Esophagus squamous epithelium (tissue), 5 donors: ENCODE measurements around the gene PDPN. TPM values are rescaled to one million over a fixed set of nuclear protein-coding genes. Genes with fewer than 3 reads are reported as not detected.
A peak's percentile ranks its signal among the peaks of the same experiment; 100 is the strongest.

Source experiments
- DNase-seq: peaks from one replicate; lab custom pipeline; 2025; lab: John Stamatoyannopoulos, UW
- H3K27ac ChIP-seq, 4 donors: fragments of 200-600 bp; sonication (generic); one replicate each; pipeline ENCODE4 v1.5.1; 2016 to 2019; ENCODE audit warnings: mild to moderate bottlenecking in 1 of 4
- H3K27me3 ChIP-seq, 4 donors: fragments of 200-600 bp; sonication (generic); 1 replicate in 3 of 4; 2 replicates in 1 of 4; pipeline versions ENCODE4 v1.5.1 to v1.6.0; 2017 to 2021; ENCODE audit warnings: antibody characterized with exemption in 1 of 4
- H3K36me3 ChIP-seq, 3 donors: fragments of 200-600 bp; sonication (generic); one replicate each; pipeline ENCODE4 v1.5.1; 2016 to 2019
- H3K4me1 ChIP-seq, 3 donors: fragments of 200-600 bp; sonication (generic); one replicate each; pipeline ENCODE4 v1.5.1; 2017 to 2019
- H3K4me3 ChIP-seq, 4 donors: fragments of 200-600 bp; sonication (generic); 1 replicate in 3 of 4; 2 replicates in 1 of 4; pipeline ENCODE4 v1.5.1; 2016 to 2019; ENCODE audit warnings: mild to moderate bottlenecking in 2 of 4, moderate library complexity in 1 of 4
- H3K9me3 ChIP-seq, 3 donors: fragments of 200-600 bp; sonication (generic); one replicate each; pipeline ENCODE4 v1.5.1; 2016 to 2019
- CTCF ChIP-seq, 6 experiments: fragments of 450-650 bp in 4 of 6; fragments of 200-600 bp in 2 of 6; sonication (generic) in 2 of 6; IDR thresholded peaks; one replicate each; pipeline ENCODE4 v1.5.1; 2016 to 2019; ENCODE audit warnings: antibody characterized with exemption in 6 of 6, mild to moderate bottlenecking in 4 of 6, moderate library complexity in 4 of 6
- POLR2A ChIP-seq, 4 donors: fragments of 450-650 bp; IDR thresholded peaks; one replicate each; pipeline ENCODE4 v1.6.1; 2017; ENCODE audit warnings: antibody characterized with exemption in 4 of 4, mild to moderate bottlenecking in 4 of 4, moderate library complexity in 3 of 4
- WGBS, 2 donors: methylation state at CpG; one replicate each; pipeline ENCODE4 v1.1.5; 2018; 5-methylcytosine and 5-hydroxymethylcytosine counted together
- intact Hi-C: fragments of 100-400 bp; cut with DNase I; formaldehyde crosslinking; loops from one replicate; pipeline ENCODE4 v1.15.0; 2022
- total RNA-seq, 4 donors: library from RNA; depleted of rRNA; stranded (reverse); fragments of >200 nt; gene quantifications; one replicate each; pipeline ENCODE4 v1.1.0, GENCODE V29; 2016
- donor health status: DM: yes; HTN: yes; CAD: no.

PDPN gene
- total RNA-seq, 4 donors from 2014 or later = 4.5 to 24.2 (median 17.6) TPM

- Histone ChIP-seq H3K4me1 (peaks cover 0 to 6% (median 0%) of the 10 kb centered on the region in 3 donors), H3K9me3 (peaks cover 0 to 11% (median 0%) of the 10 kb centered on the region in 3 donors), H3K27me3 (no peaks in the 10 kb centered on the region), H3K36me3 (no peaks in the 10 kb centered on the region), H3K4me3 (no peak overlapping the region), H3K27ac (no peak overlapping the region)
- no peak for DNase-seq
- WGBS, 2 donors = 80 to 81% methylated on average over 8 of the region's 8 CpGs
- TF ChIP-seq CTCF (IDR thresholded peaks at IDR 0.05) = no peak
- no peak for TF ChIP-seq POLR2A (IDR thresholded peaks at IDR 0.05)
- intact Hi-C loops = no loop called here
These were observed 59.4 kb downstream of the PDPN start for GRCh38 chr1:13643017-13643416.

DNA sequence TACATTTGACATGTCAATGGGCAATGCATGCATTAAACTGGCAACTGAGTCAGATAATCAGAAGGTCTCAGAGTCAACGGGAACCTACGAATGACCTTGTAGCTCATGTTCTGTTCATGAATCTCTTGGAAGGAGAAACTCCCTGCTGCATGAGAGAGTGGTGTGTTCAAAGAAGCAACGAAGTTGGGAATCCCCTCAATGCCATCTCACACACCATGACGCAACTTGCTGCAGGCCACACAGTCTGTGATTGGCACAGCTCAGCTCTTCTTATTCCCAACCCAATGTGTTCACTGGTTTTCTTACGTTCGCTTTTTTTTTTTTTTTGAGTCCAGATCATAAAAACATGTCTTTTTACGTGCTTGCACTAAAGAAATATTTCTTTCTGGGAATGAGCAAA lies 62.9 kb downstream of the PDPN start:
- H3K4me3 ChIP-seq = no peak overlapping the region
- WGBS, 2 donors = 45 to 68% methylated on average over 7 of the region's 7 CpGs
- DNase-seq = no peak
- H3K4me1 ChIP-seq = peaks cover 0 to 11% (median 0%) of the 10 kb centered on the region in 3 donors
- H3K36me3 ChIP-seq = no peaks in the 10 kb centered on the region
- H3K27ac ChIP-seq = no peak overlapping the region
- H3K27me3 ChIP-seq = no peaks in the 10 kb centered on the region
- intact Hi-C loops = no loop called here
- TF ChIP-seq POLR2A (IDR thresholded peaks at IDR 0.05) (no peak), CTCF (IDR thresholded peaks at IDR 0.05) (no peak)
- H3K9me3 ChIP-seq = no peaks in the 10 kb centered on the region

- no peaks in the 10 kb centered on the region for H3K9me3 ChIP-seq
- no peak overlapping the region for H3K27ac ChIP-seq
- H3K4me1 ChIP-seq = peaks cover 0 to 5% (median 0%) of the 10 kb centered on the region in 3 donors
- intact Hi-C loops = no loop called here
- DNase-seq = no peak
- no peaks in the 10 kb centered on the region for H3K36me3 ChIP-seq
- H3K4me3 ChIP-seq = no peak overlapping the region
- WGBS, 2 donors = 15 to 19% methylated on average over 3 of the region's 3 CpGs
- TF ChIP-seq POLR2A (IDR thresholded peaks at IDR 0.05) (no peak), CTCF (IDR thresholded peaks at IDR 0.05) (no peak)
- H3K27me3 ChIP-seq = no peaks in the 10 kb centered on the region
These were observed 67.6 kb downstream of the PDPN start for GRCh38 chr1:13651279-13651678.

DNA sequence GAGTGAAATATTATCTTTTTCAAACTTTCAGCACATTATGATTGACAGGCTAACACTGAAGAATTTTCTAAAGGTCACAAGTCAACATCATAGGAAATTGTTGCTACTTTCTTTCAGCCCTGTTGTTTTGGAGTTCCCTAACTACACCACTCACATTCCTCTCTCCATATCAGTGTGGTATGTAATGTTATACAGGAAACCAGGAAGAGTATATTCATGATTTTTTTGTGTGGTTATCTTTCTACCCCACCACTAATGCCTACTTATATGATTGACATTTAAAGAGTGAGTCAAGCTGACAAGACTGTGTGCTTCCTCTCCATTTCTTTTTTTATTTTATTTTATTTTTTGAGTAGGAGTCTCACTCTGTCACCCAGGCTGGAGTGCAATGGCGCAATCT lies 68.6 kb downstream of the PDPN start:
- H3K4me1 ChIP-seq = peaks cover 0 to 5% (median 0%) of the 10 kb centered on the region in 3 donors
- no peaks in the 10 kb centered on the region for H3K36me3 ChIP-seq
- intact Hi-C loops = no loop called here
- TF ChIP-seq POLR2A (IDR thresholded peaks at IDR 0.05) (no peak), CTCF (IDR thresholded peaks at IDR 0.05) (no peak)
- no peaks in the 10 kb centered on the region for H3K9me3 ChIP-seq
- H3K27ac ChIP-seq = no peak overlapping the region
- DNase-seq = no peak
- no peaks in the 10 kb centered on the region for H3K27me3 ChIP-seq
- WGBS, 2 donors = 91 to 100% methylated on average over 1 of the region's 1 CpG
- H3K4me3 ChIP-seq = no peak overlapping the region

DNA sequence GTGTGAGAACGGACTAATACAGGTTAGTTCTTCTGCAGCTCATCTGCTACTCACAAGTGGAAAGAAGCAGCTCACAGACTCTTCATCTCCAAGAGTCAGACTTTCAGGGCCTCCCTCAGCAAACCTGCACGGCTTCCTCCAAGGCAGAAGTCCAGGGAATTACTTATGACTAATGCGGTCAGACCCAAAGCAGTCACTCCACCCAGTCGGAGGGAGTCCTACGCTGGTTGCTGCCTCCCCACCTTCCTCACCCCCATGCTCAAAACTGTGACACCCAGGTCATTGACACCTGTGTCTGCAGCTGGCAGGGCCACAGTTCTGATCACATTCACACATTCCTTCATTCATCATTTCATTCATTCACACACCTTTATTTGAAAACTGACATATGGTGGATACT lies 77.9 kb downstream of the PDPN start:
- H3K4me3 ChIP-seq = no peak overlapping the region
- intact Hi-C loops = loop anchor here (10.0 kb wide), 1 partner anchor 143 kb away; no protein-coding TSS in a partner anchor
- H3K27me3 ChIP-seq = no peaks in the 10 kb centered on the region
- H3K36me3 ChIP-seq = no peaks in the 10 kb centered on the region
- peaks cover 4 to 55% (median 28%) of the 10 kb centered on the region in 3 donors for H3K4me1 ChIP-seq
- TF ChIP-seq CTCF (IDR thresholded peaks at IDR 0.05) = no peak
- TF ChIP-seq POLR2A (IDR thresholded peaks at IDR 0.05) = no peak
- H3K9me3 ChIP-seq = no peaks in the 10 kb centered on the region
- DNase-seq = no peak
- WGBS, 2 donors = 27 to 34% methylated on average over 4 of the region's 5 CpGs
- H3K27ac ChIP-seq = peak overlapping the region; percentile 54 to 72 (median 68)
